ENCODE results near the gene EMX2.
"Not testable (repeated sequence)": the region's sequence is repeated elsewhere in the genome, so short reads cannot be mapped to it uniquely, and the experiment has no call there.

EMX2 gene

GRCh38 chr10:117542706-117543224 is at the start of gene EMX2:
Gene EMX2, plus strand, starts transcription at chr10:117542746. Its CDS starts 522 bp downstream, at chr10:117543268.
- no peak for DNase-seq

GRCh38 chr10:117496031-117496430 is 46.5 kb upstream of the EMX2 start:
- DNase-seq = no peak

- peak; percentile 91 for DNase-seq
Observed at GRCh38 chr10:117496616-117497028, 45.9 kb upstream of the EMX2 start.

- no peak for DNase-seq
Observed at GRCh38 chr10:117497736-117498135, 44.8 kb upstream of the EMX2 start.

GRCh38 chr10:117499248-117500105 is 43.1 kb upstream of the EMX2 start:
- DNase-seq = no peak

GRCh38 chr10:117500456-117500855 is 42.1 kb upstream of the EMX2 start:
- no peak for DNase-seq

- no peak for DNase-seq
Observed at GRCh38 chr10:117501460-117502035, 41.0 kb upstream of the EMX2 start.

GRCh38 chr10:117502421-117503243 is 39.9 kb upstream of the EMX2 start:
- no peak for DNase-seq

GRCh38 chr10:117503244-117504205 is 39.0 kb upstream of the EMX2 start:
- DNase-seq = no peak

- no peak for DNase-seq
Observed at GRCh38 chr10:117504562-117504961, 38.0 kb upstream of the EMX2 start.

- not testable (repeated sequence) for DNase-seq
Observed at GRCh38 chr10:117507081-117507480, 35.5 kb upstream of the EMX2 start.

GRCh38 chr10:117509573-117509972 is 33.0 kb upstream of the EMX2 start:
- no peak for DNase-seq

GRCh38 chr10:117511601-117512390 is 30.8 kb upstream of the EMX2 start:
- no peak for DNase-seq

GRCh38 chr10:117514971-117515370 is 27.6 kb upstream of the EMX2 start:
- DNase-seq = no peak

- no peak for DNase-seq
Observed at GRCh38 chr10:117516681-117517080, 25.9 kb upstream of the EMX2 start.

GRCh38 chr10:117518246-117518645 is 24.3 kb upstream of the EMX2 start:
- no peak for DNase-seq

- no peak for DNase-seq
Observed at GRCh38 chr10:117519286-117519685, 23.3 kb upstream of the EMX2 start.

GRCh38 chr10:117519879-117520278 is 22.7 kb upstream of the EMX2 start:
- DNase-seq = no peak

GRCh38 chr10:117530791-117531190 is 11.8 kb upstream of the EMX2 start:
- no peak for DNase-seq

- no peak for DNase-seq
Observed at GRCh38 chr10:117531371-117532002, 11.1 kb upstream of the EMX2 start.

- DNase-seq = no peak
Observed at GRCh38 chr10:117532003-117532385, 10.6 kb upstream of the EMX2 start.
